Breast epithelium (tissue), 4 donors: ENCODE measurements around the gene NDUFB8. TPM values are rescaled to one million over a fixed set of nuclear protein-coding genes. Genes with fewer than 3 reads are reported as not detected.

ENCODE experiments used
- DNase-seq, 2 donors: peaks; one replicate each; pipeline ENCODE4 v3.0.0-alpha.2; 2019; ENCODE audit warnings: low spot score in 2 of 2
- H3K27ac ChIP-seq, 2 donors: fragments of 200-600 bp; sonication (generic) in 1 of 2; one replicate each; pipeline ENCODE4 v1.5.1; 2016 to 2019; ENCODE audit warnings: mild to moderate bottlenecking in 1 of 2
- H3K27me3 ChIP-seq, 2 donors: fragments of 200-600 bp; sonication (generic) in 1 of 2; one replicate each; pipeline versions ENCODE4 v1.5.1 to v1.6.0; 2017 to 2019; ENCODE audit warnings: control low read depth in 1 of 2, mild to moderate bottlenecking in 1 of 2
- H3K36me3 ChIP-seq: fragments of 200-600 bp; one replicate; pipeline ENCODE4 v1.5.1; 2019
- H3K4me1 ChIP-seq, 2 donors: fragments of 200-600 bp; sonication (generic); one replicate each; pipeline ENCODE4 v1.5.1; 2016 to 2019; ENCODE audit warnings: control low read depth in 1 of 2
- H3K4me3 ChIP-seq, 3 donors: fragments of 200-600 bp; sonication (generic); 1 replicate in 2 of 3; 2 replicates in 1 of 3; pipeline ENCODE4 v1.5.1; 2016 to 2019; ENCODE audit warnings: mild to moderate bottlenecking in 3 of 3, moderate library complexity in 2 of 3
- H3K9me3 ChIP-seq, 2 donors: fragments of 200-600 bp; sonication (generic) in 1 of 2; one replicate each; pipeline ENCODE4 v1.5.1; 2016 to 2019; ENCODE audit warnings: control low read depth in 1 of 2
- POLR2A ChIP-seq: fragments of 450-650 bp; IDR thresholded peaks from one replicate; pipeline ENCODE4 v1.6.1; 2016; ENCODE audit warnings: antibody characterized with exemption, mild to moderate bottlenecking, moderate library complexity
- POLR2AphosphoS5 ChIP-seq, 3 donors: sonication (generic); formaldehyde crosslinking; IDR thresholded peaks; one replicate each; pipeline ENCODE4 v1.6.1; 2017; ENCODE audit warnings: antibody characterized with exemption in 3 of 3
- intact Hi-C: fragments of 100-400 bp; cut with DNase I; formaldehyde crosslinking; loops from one replicate; pipeline ENCODE4 v1.15.1; 2023; ENCODE audit warnings: low total_unique reads
- total RNA-seq, 3 donors: library from RNA; depleted of rRNA; stranded (reverse); fragments of >200 nt; gene quantifications; one replicate each; pipeline ENCODE4 v1.1.0, GENCODE V29; 2016
- TF ChIP-seq, protein P1 (sequence below), 3 donors: fragments of 450-650 bp; IDR thresholded peaks; one replicate each; pipeline ENCODE4 v1.5.1; 2016 to 2017; ENCODE audit warnings: antibody characterized with exemption in 3 of 3, mild to moderate bottlenecking in 3 of 3, moderate library complexity in 3 of 3

The NDUFB8 gene
- total RNA-seq, 3 donors from 2014 or later: 143 to 148 (median 144) TPM

DNA sequence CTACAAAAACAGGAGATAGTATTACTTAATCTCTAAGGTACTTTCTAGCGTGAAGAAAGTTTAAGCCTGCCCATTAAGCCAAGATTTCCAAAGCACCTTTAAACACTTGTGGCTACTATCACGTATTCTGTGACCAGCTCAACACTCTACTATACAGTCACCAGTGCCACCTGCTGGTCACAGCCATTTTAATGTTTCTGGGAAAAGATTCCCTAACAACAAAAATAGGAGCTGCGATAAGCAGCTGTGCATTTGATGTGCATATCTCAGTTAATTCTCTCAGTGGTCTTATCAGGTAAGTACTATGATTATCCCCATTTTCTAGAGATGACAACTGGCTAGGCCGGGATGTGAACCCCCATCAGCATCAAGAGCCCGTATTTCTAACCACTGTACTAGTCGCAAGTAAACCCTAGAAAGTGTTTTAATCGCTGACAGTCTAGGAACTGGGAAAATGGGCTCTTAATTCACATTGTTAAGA, 10.9 kb downstream of the NDUFB8 start:
- Histone ChIP-seq H3K27me3 (no peaks in the 10 kb centered on the region), H3K4me3 (peak overlapping the region; percentile 38 to 54 (median 40)), H3K9me3 (no peaks in the 10 kb centered on the region), H3K36me3 (no peaks in the 10 kb centered on the region), H3K27ac (no peak overlapping the region), H3K4me1 (no peaks in the 10 kb centered on the region)
- no peak for TF ChIP-seq POLR2AphosphoS5 (IDR thresholded peaks at IDR 0.05)
- TF ChIP-seq POLR2A: no peak
- TF ChIP-seq, protein P1, sequence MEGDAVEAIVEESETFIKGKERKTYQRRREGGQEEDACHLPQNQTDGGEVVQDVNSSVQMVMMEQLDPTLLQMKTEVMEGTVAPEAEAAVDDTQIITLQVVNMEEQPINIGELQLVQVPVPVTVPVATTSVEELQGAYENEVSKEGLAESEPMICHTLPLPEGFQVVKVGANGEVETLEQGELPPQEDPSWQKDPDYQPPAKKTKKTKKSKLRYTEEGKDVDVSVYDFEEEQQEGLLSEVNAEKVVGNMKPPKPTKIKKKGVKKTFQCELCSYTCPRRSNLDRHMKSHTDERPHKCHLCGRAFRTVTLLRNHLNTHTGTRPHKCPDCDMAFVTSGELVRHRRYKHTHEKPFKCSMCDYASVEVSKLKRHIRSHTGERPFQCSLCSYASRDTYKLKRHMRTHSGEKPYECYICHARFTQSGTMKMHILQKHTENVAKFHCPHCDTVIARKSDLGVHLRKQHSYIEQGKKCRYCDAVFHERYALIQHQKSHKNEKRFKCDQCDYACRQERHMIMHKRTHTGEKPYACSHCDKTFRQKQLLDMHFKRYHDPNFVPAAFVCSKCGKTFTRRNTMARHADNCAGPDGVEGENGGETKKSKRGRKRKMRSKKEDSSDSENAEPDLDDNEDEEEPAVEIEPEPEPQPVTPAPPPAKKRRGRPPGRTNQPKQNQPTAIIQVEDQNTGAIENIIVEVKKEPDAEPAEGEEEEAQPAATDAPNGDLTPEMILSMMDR (IDR thresholded peaks at IDR 0.05): peak; percentile 49 to 66 (median 64)
- peak; percentile 51 to 59 for DNase-seq
- intact Hi-C loops: loop anchor here (10.0 kb wide), 1 partner anchor 904 kb away; no protein-coding TSS in a partner anchor

DNA sequence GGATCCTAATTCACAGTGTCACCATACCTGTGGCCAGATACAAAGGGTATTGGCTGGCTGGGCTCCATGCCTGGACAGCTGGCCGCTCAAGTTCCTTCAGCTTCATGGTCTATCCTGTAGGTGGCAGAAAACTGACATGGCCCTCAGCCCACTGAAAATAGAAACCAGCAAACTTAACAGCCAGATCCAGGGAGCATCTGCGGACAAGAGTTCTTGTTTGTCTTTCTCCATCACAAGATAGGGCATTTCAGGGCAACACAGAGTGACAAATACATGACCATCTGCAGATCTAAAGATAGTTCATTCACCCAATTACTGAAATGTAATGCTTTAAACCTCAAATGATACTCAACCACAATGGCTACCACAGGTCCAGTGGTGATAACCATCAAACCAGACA, 12.8 kb downstream of the NDUFB8 start:
- intact Hi-C loops: loop anchor here (10.0 kb wide), 1 partner anchor 902 kb away; no protein-coding TSS in a partner anchor

DNA sequence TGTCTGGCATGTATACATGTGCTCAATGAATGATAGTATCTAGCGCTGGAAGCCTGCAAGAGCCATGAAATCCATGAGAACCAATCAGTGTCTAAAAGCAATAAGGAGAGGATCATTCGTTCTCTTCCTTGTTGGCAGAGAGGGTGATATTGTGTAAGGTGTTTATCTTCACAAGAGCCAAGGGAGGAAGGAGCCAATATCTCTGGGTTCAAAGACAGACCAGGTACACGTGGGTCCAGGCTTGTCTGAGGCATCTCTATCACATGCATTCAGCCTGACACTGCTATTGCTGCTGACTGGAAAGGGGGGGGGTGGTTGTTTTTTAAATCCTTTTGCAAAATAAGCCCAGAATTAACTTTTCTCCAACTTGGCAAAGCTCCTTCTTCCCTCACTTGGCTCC, 14.1 kb downstream of the NDUFB8 start:
- H3K27ac ChIP-seq: peak overlapping the region in 1 of 2 donors; percentile 25
- no peaks in the 10 kb centered on the region for H3K27me3 ChIP-seq
- DNase-seq: no peak
- no peaks in the 10 kb centered on the region for H3K4me1 ChIP-seq
- H3K9me3 ChIP-seq: no peaks in the 10 kb centered on the region
- TF ChIP-seq POLR2AphosphoS5 (IDR thresholded peaks at IDR 0.05) (no peak), POLR2A (no peak)
- TF ChIP-seq, protein P1 (IDR thresholded peaks at IDR 0.05): no peak
- no peaks in the 10 kb centered on the region for H3K36me3 ChIP-seq
- H3K4me3 ChIP-seq: no peak overlapping the region
- intact Hi-C loops: loop anchor here (10.0 kb wide), 1 partner anchor 901 kb away; no protein-coding TSS in a partner anchor

More for the DNA sequence above, 12.8 kb downstream of the NDUFB8 start:
- H3K27me3 ChIP-seq: no peaks in the 10 kb centered on the region
- H3K36me3 ChIP-seq: no peaks in the 10 kb centered on the region
- DNase-seq: no peak
- H3K9me3 ChIP-seq: no peaks in the 10 kb centered on the region
- no peaks in the 10 kb centered on the region for H3K4me1 ChIP-seq
- H3K4me3 ChIP-seq: no peak overlapping the region
- TF ChIP-seq POLR2A (no peak), POLR2AphosphoS5 (IDR thresholded peaks at IDR 0.05) (no peak)
- TF ChIP-seq, protein P1 (IDR thresholded peaks at IDR 0.05): no peak
- no peak overlapping the region for H3K27ac ChIP-seq

DNA sequence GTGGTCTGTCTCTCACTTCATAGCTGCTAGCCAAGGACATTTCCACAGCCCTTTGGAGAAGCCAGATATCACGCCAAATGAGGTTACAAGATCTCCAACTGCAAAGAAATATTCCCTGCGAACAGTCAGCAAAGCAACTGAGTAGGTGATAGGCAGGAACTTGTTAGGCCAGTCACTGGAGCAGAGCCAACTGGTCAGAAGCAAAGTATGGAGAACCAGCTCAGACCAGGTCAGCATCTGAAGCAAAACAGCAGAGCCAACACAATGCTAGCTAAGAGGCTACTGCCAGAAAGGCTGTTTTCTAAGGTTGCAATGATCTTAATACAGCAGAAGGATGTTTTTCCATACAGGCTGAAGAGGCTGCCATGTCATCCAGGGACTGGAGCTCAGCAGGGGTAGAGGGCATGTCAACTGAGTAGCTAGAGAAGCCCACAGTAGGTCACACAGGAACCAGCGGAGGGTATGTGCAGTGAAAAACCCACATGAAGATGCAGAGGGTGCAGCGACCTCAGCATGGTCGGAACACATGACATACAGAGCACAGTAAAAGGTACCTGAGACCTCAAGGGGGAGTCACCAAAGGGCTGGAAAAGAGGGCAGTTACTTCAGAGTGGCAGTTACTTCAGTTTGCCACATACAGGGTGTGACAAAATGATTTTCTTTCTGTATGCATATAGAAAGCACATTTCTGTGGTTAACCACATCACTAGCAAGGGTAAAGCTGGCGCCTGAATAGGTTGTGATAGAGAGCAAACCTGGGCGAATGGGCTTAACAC, 18.9 kb downstream of the NDUFB8 start:
- Histone ChIP-seq H3K9me3 (no peaks in the 10 kb centered on the region), H3K27ac (peak overlapping the region in 1 of 2 donors; percentile 21), H3K4me1 (no peaks in the 10 kb centered on the region), H3K4me3 (no peak overlapping the region), H3K36me3 (no peaks in the 10 kb centered on the region), H3K27me3 (no peaks in the 10 kb centered on the region)
- DNase-seq: peak; percentile 28 to 63
- intact Hi-C loops: loop anchor here (10.0 kb wide), 1 partner anchor 896 kb away; no protein-coding TSS in a partner anchor
- no peak for TF ChIP-seq POLR2A
- TF ChIP-seq POLR2AphosphoS5 (IDR thresholded peaks at IDR 0.05): no peak
- TF ChIP-seq, protein P1 (IDR thresholded peaks at IDR 0.05): no peak

DNA sequence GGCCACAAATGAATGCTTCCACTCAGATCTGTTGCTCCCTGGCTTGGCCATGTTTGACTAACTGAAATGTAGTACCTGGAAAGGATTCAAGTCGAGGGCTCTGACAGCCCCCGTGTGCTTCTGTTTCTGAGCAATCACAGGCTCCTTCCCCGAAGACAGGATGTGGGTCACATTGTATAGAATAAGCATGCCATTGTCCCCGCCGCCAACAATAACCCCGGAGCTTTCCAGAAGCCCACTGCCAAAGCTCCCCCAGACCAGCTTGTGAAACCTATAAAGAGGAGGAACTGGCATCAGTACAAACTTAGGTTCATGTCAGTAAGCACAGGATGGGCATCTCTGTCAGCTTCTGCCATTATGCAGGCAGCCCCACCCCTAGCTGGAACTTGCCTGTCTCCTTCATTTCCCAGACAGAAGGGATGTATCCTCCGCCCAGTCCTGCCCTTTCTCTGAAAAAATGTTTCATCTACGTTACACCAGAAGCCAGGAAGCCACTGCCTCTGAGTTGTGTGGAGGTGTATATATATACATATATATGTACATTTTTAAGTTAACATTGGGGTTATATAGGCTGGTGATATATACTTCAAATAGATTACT, 20.3 kb downstream of the NDUFB8 start:
- Histone ChIP-seq H3K27me3 (no peaks in the 10 kb centered on the region), H3K36me3 (no peaks in the 10 kb centered on the region), H3K27ac (no peak overlapping the region), H3K4me1 (no peaks in the 10 kb centered on the region), H3K9me3 (no peaks in the 10 kb centered on the region), H3K4me3 (no peak overlapping the region)
- DNase-seq: no peak
- intact Hi-C loops: no loop called here
- TF ChIP-seq POLR2A: no peak
- no peak for TF ChIP-seq POLR2AphosphoS5 (IDR thresholded peaks at IDR 0.05)
- TF ChIP-seq, protein P1 (IDR thresholded peaks at IDR 0.05): no peak
